Mammary epithelial cell (primary cell): ENCODE results near the gene CPT1C.

ENCODE experiments used
- EZH2 ChIP-seq: IDR thresholded peaks from 2 replicates; pipeline ENCODE4 v1.6.1; 2012; ENCODE audit warnings: low read length, inconsistent platforms, borderline replicate concordance
- TF ChIP-seq, protein P1 (sequence below), 2 donors: IDR thresholded peaks in 1 of 2; conservative IDR thresholded peaks in 1 of 2; 2 replicates each; pipeline ENCODE4 v1.5.1; 2011 to 2012; ENCODE audit warnings: inconsistent platforms in 2 of 2, low read length in 2 of 2, mild to moderate bottlenecking in 2 of 2, control low read depth in 1 of 2, low read depth in 1 of 2; ENCODE audit not compliant: insufficient read depth in 1 of 2; ENCODE audit errors: extremely low read depth in 1 of 2

DNA sequence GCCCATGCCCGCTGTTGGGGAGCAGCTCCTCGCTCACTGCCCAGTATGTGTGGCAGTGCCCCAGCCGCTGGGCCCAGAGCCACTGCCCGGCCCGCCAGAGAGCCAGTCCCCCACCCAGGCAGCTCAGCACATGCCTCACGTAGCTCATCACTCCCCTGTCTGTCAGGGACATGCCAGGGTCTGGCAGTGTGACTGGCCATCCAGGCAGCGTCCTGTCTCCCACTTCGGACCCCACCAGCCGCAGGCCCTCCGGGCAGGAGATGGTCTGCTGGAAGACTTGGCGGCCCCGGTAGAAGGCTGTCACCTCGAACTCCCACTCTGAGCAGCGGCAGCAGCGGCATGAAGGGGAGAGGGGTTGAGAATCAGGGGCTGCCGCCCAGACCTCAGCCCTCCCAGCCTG, 28.9 kb upstream of the CPT1C start:
- TF ChIP-seq, protein P1, sequence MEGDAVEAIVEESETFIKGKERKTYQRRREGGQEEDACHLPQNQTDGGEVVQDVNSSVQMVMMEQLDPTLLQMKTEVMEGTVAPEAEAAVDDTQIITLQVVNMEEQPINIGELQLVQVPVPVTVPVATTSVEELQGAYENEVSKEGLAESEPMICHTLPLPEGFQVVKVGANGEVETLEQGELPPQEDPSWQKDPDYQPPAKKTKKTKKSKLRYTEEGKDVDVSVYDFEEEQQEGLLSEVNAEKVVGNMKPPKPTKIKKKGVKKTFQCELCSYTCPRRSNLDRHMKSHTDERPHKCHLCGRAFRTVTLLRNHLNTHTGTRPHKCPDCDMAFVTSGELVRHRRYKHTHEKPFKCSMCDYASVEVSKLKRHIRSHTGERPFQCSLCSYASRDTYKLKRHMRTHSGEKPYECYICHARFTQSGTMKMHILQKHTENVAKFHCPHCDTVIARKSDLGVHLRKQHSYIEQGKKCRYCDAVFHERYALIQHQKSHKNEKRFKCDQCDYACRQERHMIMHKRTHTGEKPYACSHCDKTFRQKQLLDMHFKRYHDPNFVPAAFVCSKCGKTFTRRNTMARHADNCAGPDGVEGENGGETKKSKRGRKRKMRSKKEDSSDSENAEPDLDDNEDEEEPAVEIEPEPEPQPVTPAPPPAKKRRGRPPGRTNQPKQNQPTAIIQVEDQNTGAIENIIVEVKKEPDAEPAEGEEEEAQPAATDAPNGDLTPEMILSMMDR (conservative IDR thresholded peaks at IDR 0.05 in 1 of 2, IDR thresholded peaks at IDR 0.05 in 1 of 2; ENCODE audit: extremely low read depth in 1 of 2, insufficient read depth in 1 of 2, low read depth in 1 of 2, low read length in 2 of 2): no peak
- no peak for TF ChIP-seq EZH2
